Measurements from ENCODE around the gene CLCNKA.

GRCh38 chr1:16021681-16022080, at the start of gene CLCNKA:
- TF ChIP-seq CTCF (IDR thresholded peaks at IDR 0.05; ENCODE audit: low read length) (no peak), EZH2phosphoT487 (IDR thresholded peaks at IDR 0.05; ENCODE audit: low read length) (no peak)
